HepG2 (cell line): ENCODE data around the gene GIPC2. TPM values are rescaled to one million over a fixed set of nuclear protein-coding genes. Genes with fewer than 3 reads are reported as not detected.
A peak's percentile ranks its signal among the peaks of the same experiment; 100 is the strongest.

Source experiments
- GATAD2A ChIP-seq: IDR thresholded peaks from 2 replicates; pipeline ENCODE4 v1.6.1; 2016
- GPBP1L1 ChIP-seq: sonication (generic); formaldehyde crosslinking; IDR thresholded peaks from 2 replicates; pipeline ENCODE4 v1.5.0; 2020; ENCODE audit warnings: mild to moderate bottlenecking, missing genetic modification reagents
- HNRNPH1 ChIP-seq: fragments of 200-400 bp; formaldehyde crosslinking; optimal IDR thresholded peaks from 2 replicates; pipeline ENCODE3; 2017; ENCODE audit warnings: mild to moderate bottlenecking, low read depth, low read length
- NR2F2 ChIP-seq: IDR thresholded peaks from 2 replicates; pipeline ENCODE4 v1.6.1; 2012; ENCODE audit warnings: low read depth, inconsistent platforms, borderline replicate concordance
- SOX5 ChIP-seq: IDR thresholded peaks from 2 replicates; pipeline ENCODE4 v1.6.1; 2016; ENCODE audit warnings: borderline replicate concordance
- SRSF9 ChIP-seq: fragments of 200-400 bp; formaldehyde crosslinking; IDR thresholded peaks from 2 replicates; pipeline ENCODE4 v1.6.1; 2018; ENCODE audit warnings: borderline replicate concordance, mild to moderate bottlenecking, low read depth, low read length; ENCODE audit not compliant: insufficient read depth, poor library complexity, severe bottlenecking
- U2AF1 ChIP-seq: fragments of 200-400 bp; formaldehyde crosslinking; optimal IDR thresholded peaks from 2 replicates; pipeline ENCODE3; 2017; ENCODE audit warnings: mild to moderate bottlenecking, low read depth, low read length
- ZFAT ChIP-seq: sonication (generic); formaldehyde crosslinking; conservative IDR thresholded peaks from 2 replicates; pipeline ENCODE4 v1.8.1; 2023; ENCODE audit warnings: missing genetic modification reagents, inconsistent platforms
- ZNF136 ChIP-seq: sonication (generic); formaldehyde crosslinking; IDR thresholded peaks from 2 replicates; pipeline ENCODE4 v1.8.1; 2022; ENCODE audit warnings: low read depth, mild to moderate bottlenecking, moderate library complexity, missing genetic modification reagents
- ZNF251 ChIP-seq: sonication (generic); formaldehyde crosslinking; IDR thresholded peaks from 2 replicates; pipeline ENCODE4 v1.9.0; 2021; ENCODE audit warnings: mild to moderate bottlenecking, missing genetic modification reagents
- ZNF670 ChIP-seq: sonication (generic); formaldehyde crosslinking; IDR thresholded peaks from 2 replicates; pipeline ENCODE4 v1.8.0; 2022; ENCODE audit warnings: mild to moderate bottlenecking, missing genetic modification reagents, borderline replicate concordance
- ZNF703 ChIP-seq: sonication (generic); formaldehyde crosslinking; IDR thresholded peaks from 2 replicates; pipeline ENCODE4 v1.5.1; 2020; ENCODE audit warnings: missing genetic modification reagents, mild to moderate bottlenecking, moderate library complexity, borderline replicate concordance
- ZNF776 ChIP-seq: sonication (generic); formaldehyde crosslinking; IDR thresholded peaks from 2 replicates; pipeline ENCODE4 v1.4.0; 2020; ENCODE audit warnings: mild to moderate bottlenecking, missing genetic modification reagents
- polyA plus RNA-seq, 8 experiments: library from polyadenylated mRNA; depleted of rRNA in 3 of 8; stranded (reverse) in 7 of 8; unstranded in 1 of 8; fragments of >200 nt; fragmentation: Illumina TruSeq in 4 of 8; extraction: Trizol in 4 of 8; gene quantifications; 2 replicates each; pipeline versions ENCODE4 v1.2.1 to v1.2.3, GENCODE V29; 2011 to 2016; ENCODE audit warnings: low read depth in 4 of 8, missing spikeins in 1 of 8, mixed read lengths in 1 of 8; ENCODE audit not compliant: insufficient read depth in 1 of 8
- total RNA-seq, 5 experiments: library from RNA; depleted of rRNA; stranded (reverse); fragments of >200 nt; fragmentation: Illumina TruSeq; extraction: Trizol; gene quantifications; 2 replicates each; pipeline ENCODE4 v1.2.3, GENCODE V29; 2016; ENCODE audit warnings: low read depth in 1 of 5
- TF ChIP-seq, protein P1 (sequence below): sonication (generic); formaldehyde crosslinking; IDR thresholded peaks from 2 replicates; pipeline ENCODE4 v1.4.0; 2020; ENCODE audit warnings: missing genetic modification reagents
- TF ChIP-seq, protein P2 (sequence below): sonication (generic); formaldehyde crosslinking; IDR thresholded peaks from 2 replicates; pipeline ENCODE4 v1.5.0; 2020; ENCODE audit warnings: mild to moderate bottlenecking, missing genetic modification reagents
- TF ChIP-seq, protein P3 (sequence below): sonication (generic); formaldehyde crosslinking; IDR thresholded peaks from 2 replicates; pipeline ENCODE4 v1.4.0; 2020; ENCODE audit warnings: missing genetic modification reagents
- TF ChIP-seq, protein P4 (sequence below): IDR thresholded peaks from 2 replicates; pipeline ENCODE4 v1.6.1; 2012; ENCODE audit warnings: low read depth, low read length, improper control_type of control experiment

GIPC2 gene
- total and polyA plus RNA-seq, 2 of the 13 experiments (the other 11 are each of a cell fraction or from before 2014, with no cell fraction given): 6.1 to 21.6 TPM

- TF ChIP-seq, protein P1, sequence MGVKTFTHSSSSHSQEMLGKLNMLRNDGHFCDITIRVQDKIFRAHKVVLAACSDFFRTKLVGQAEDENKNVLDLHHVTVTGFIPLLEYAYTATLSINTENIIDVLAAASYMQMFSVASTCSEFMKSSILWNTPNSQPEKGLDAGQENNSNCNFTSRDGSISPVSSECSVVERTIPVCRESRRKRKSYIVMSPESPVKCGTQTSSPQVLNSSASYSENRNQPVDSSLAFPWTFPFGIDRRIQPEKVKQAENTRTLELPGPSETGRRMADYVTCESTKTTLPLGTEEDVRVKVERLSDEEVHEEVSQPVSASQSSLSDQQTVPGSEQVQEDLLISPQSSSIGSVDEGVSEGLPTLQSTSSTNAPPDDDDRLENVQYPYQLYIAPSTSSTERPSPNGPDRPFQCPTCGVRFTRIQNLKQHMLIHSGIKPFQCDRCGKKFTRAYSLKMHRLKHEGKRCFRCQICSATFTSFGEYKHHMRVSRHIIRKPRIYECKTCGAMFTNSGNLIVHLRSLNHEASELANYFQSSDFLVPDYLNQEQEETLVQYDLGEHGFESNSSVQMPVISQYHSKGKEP (CRISPR knock-in tag): no peak
- no peak for TF ChIP-seq ZNF670 (CRISPR knock-in tag)
- TF ChIP-seq, protein P2, sequence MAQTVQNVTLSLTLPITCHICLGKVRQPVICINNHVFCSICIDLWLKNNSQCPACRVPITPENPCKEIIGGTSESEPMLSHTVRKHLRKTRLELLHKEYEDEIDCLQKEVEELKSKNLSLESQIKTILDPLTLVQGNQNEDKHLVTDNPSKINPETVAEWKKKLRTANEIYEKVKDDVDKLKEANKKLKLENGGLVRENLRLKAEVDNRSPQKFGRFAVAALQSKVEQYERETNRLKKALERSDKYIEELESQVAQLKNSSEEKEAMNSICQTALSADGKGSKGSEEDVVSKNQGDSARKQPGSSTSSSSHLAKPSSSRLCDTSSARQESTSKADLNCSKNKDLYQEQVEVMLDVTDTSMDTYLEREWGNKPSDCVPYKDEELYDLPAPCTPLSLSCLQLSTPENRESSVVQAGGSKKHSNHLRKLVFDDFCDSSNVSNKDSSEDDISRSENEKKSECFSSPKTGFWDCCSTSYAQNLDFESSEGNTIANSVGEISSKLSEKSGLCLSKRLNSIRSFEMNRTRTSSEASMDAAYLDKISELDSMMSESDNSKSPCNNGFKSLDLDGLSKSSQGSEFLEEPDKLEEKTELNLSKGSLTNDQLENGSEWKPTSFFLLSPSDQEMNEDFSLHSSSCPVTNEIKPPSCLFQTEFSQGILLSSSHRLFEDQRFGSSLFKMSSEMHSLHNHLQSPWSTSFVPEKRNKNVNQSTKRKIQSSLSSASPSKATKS (CRISPR knock-in tag): no peak
- TF ChIP-seq ZNF703: peak; percentile 36; the same call in 1 of the 2 replicates
- TF ChIP-seq ZFAT (CRISPR knock-in tag): no peak
- TF ChIP-seq GATAD2A (CRISPR knock-in tag): no peak
- TF ChIP-seq U2AF1: no peak
- TF ChIP-seq ZNF251 (CRISPR knock-in tag): no peak
- TF ChIP-seq ZNF136: no peak; the same call in 1 of the 2 replicates
- TF ChIP-seq GPBP1L1 (CRISPR knock-in tag): no peak
- peak; percentile 86 for TF ChIP-seq NR2F2
- no peak for TF ChIP-seq SOX5
- TF ChIP-seq, protein P3, sequence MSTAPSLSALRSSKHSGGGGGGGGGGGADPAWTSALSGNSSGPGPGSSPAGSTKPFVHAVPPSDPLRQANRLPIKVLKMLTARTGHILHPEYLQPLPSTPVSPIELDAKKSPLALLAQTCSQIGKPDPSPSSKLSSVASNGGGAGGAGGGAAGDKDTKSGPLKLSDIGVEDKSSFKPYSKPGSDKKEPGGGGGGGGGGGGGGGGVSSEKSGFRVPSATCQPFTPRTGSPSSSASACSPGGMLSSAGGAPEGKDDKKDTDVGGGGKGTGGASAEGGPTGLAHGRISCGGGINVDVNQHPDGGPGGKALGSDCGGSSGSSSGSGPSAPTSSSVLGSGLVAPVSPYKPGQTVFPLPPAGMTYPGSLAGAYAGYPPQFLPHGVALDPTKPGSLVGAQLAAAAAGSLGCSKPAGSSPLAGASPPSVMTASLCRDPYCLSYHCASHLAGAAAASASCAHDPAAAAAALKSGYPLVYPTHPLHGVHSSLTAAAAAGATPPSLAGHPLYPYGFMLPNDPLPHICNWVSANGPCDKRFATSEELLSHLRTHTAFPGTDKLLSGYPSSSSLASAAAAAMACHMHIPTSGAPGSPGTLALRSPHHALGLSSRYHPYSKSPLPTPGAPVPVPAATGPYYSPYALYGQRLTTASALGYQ (CRISPR knock-in tag): no peak
- TF ChIP-seq, protein P4, sequence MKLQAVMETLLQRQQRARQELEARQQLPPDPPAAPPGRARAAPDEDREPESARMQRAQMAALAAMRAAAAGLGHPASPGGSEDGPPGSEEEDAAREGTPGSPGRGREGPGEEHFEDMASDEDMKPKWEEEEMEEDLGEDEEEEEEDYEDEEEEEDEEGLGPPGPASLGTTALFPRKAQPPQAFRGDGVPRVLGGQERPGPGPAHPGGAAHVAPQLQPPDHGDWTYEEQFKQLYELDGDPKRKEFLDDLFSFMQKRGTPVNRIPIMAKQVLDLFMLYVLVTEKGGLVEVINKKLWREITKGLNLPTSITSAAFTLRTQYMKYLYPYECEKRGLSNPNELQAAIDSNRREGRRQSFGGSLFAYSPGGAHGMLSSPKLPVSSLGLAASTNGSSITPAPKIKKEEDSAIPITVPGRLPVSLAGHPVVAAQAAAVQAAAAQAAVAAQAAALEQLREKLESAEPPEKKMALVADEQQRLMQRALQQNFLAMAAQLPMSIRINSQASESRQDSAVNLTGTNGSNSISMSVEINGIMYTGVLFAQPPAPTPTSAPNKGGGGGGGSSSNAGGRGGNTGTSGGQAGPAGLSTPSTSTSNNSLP: no peak
- TF ChIP-seq HNRNPH1: no peak
- TF ChIP-seq ZNF776 (CRISPR knock-in tag): peak; percentile 60; the same call in 1 of the 2 replicates
- no peak for TF ChIP-seq SRSF9
Observed at GRCh38 chr1:78045926-78046778, at the start of gene GIPC2 (continued).
